Mesothelial cell of epicardium (in vitro differentiated cells): Measurements from ENCODE around the gene TNFRSF25. TPM values are rescaled to one million over a fixed set of nuclear protein-coding genes. Genes with fewer than 3 reads are reported as not detected.

ENCODE experiments used
- DNase-seq, 2 experiments: peaks; one replicate each; pipeline ENCODE4 v3.0.0; 2021; ENCODE audit warnings: low spot score in 2 of 2; ENCODE audit not compliant: unreplicated experiment in 2 of 2
- H3K27ac Mint-ChIP-seq: 2 replicates; pipeline ENCODE4 v1.8.0; 2021; ENCODE audit warnings: mixed read lengths
- H3K27me3 Mint-ChIP-seq: 2 replicates; pipeline ENCODE4 v1.8.0; 2021; ENCODE audit warnings: low read depth, mixed read lengths
- H3K36me3 Mint-ChIP-seq: 2 replicates; pipeline ENCODE4 v1.8.0; 2021; ENCODE audit warnings: mixed read lengths
- H3K4me1 Mint-ChIP-seq: 2 replicates; pipeline ENCODE4 v1.8.0; 2021; ENCODE audit warnings: mixed read lengths
- H3K4me3 Mint-ChIP-seq: 2 replicates; pipeline ENCODE4 v1.8.0; 2021; ENCODE audit warnings: mild to moderate bottlenecking, moderate library complexity, mixed read lengths
- H3K9me3 Mint-ChIP-seq: 2 replicates; pipeline ENCODE4 v1.8.0; 2021; ENCODE audit warnings: mixed read lengths
- CTCF ChIP-seq: fragments of 200-600 bp; sonication (generic); IDR thresholded peaks from one replicate; pipeline ENCODE4 v1.5.0; 2021; ENCODE audit warnings: antibody characterized with exemption; ENCODE audit not compliant: unreplicated experiment
- total RNA-seq: library from RNA; stranded (reverse); gene quantifications from 3 replicates; pipeline ENCODE4 v1.2.1, GENCODE V29; 2021

TNFRSF25 gene
- total RNA-seq, 1 donor from 2014 or later, result 41.6 TPM

- no peak overlapping the region for H3K4me3 Mint-ChIP-seq
- DNase-seq, result peak in 1 of 2 experiments; percentile 56
- no peaks in the 10 kb centered on the region for H3K27me3 Mint-ChIP-seq
- no peaks in the 10 kb centered on the region for H3K9me3 Mint-ChIP-seq
- H3K4me1 Mint-ChIP-seq, result peaks cover 25% of the 10 kb centered on the region
- TF ChIP-seq CTCF, result no peak
- H3K27ac Mint-ChIP-seq, result no peak overlapping the region
- H3K36me3 Mint-ChIP-seq, result no peaks in the 10 kb centered on the region
Observed at GRCh38 chr1:6511561-6512244, 45.7 kb upstream of the TNFRSF25 start.

GRCh38 chr1:6511056-6511455, 45.1 kb upstream of the TNFRSF25 start:
- Mint-ChIP-seq H3K27ac (no peak overlapping the region), H3K36me3 (no peaks in the 10 kb centered on the region), H3K9me3 (no peaks in the 10 kb centered on the region), H3K27me3 (no peaks in the 10 kb centered on the region), H3K4me3 (no peak overlapping the region), H3K4me1 (peaks cover 25% of the 10 kb centered on the region)
- no peak for TF ChIP-seq CTCF
- DNase-seq, result no peak

GRCh38 chr1:6510493-6510892, 44.5 kb upstream of the TNFRSF25 start:
- DNase-seq, result no peak
- H3K4me1 Mint-ChIP-seq, result peaks cover 25% of the 10 kb centered on the region
- H3K27me3 Mint-ChIP-seq, result no peaks in the 10 kb centered on the region
- no peak for TF ChIP-seq CTCF
- H3K36me3 Mint-ChIP-seq, result no peaks in the 10 kb centered on the region
- no peaks in the 10 kb centered on the region for H3K9me3 Mint-ChIP-seq
- H3K4me3 Mint-ChIP-seq, result no peak overlapping the region
- no peak overlapping the region for H3K27ac Mint-ChIP-seq

GRCh38 chr1:6509919-6510291, 43.9 kb upstream of the TNFRSF25 start:
- Mint-ChIP-seq H3K27ac (no peak overlapping the region), H3K4me3 (no peak overlapping the region), H3K9me3 (no peaks in the 10 kb centered on the region), H3K27me3 (no peaks in the 10 kb centered on the region), H3K4me1 (peaks cover 25% of the 10 kb centered on the region), H3K36me3 (no peaks in the 10 kb centered on the region)
- DNase-seq, result no peak
- no peak for TF ChIP-seq CTCF

GRCh38 chr1:6509220-6509918, 43.4 kb upstream of the TNFRSF25 start:
- no peak for TF ChIP-seq CTCF
- Mint-ChIP-seq H3K9me3 (no peaks in the 10 kb centered on the region), H3K4me3 (no peak overlapping the region), H3K27ac (no peak overlapping the region), H3K27me3 (no peaks in the 10 kb centered on the region), H3K36me3 (no peaks in the 10 kb centered on the region), H3K4me1 (peaks cover 25% of the 10 kb centered on the region)
- no peak for DNase-seq
